Muscle layer of duodenum (tissue), 2 donors: Measurements from ENCODE around the gene SAXO2.
"Not testable (repeated sequence)": the region's sequence is repeated elsewhere in the genome, so short reads cannot be mapped to it uniquely, and the experiment has no call there.

Source experiments
- H3K27ac ChIP-seq: one replicate; pipeline ENCODE4 v1.7.0; 2013; ENCODE audit warnings: mild to moderate bottlenecking, low read length
- H3K27me3 ChIP-seq: one replicate; pipeline ENCODE4 v1.7.0; 2013; ENCODE audit warnings: low read depth, mild to moderate bottlenecking, control low read depth, low read length
- H3K36me3 ChIP-seq, 2 donors: one replicate each; pipeline ENCODE4 v1.7.0; 2013; ENCODE audit warnings: low read length in 2 of 2, control low read depth in 1 of 2, mild to moderate bottlenecking in 1 of 2; ENCODE audit not compliant: insufficient read depth in 2 of 2, control insufficient read depth in 1 of 2
- H3K4me1 ChIP-seq, 2 donors: one replicate each; pipeline ENCODE4 v1.7.0; 2013; ENCODE audit warnings: low read length in 2 of 2, mild to moderate bottlenecking in 2 of 2, control low read depth in 1 of 2, moderate library complexity in 1 of 2; ENCODE audit not compliant: insufficient read depth in 2 of 2, control insufficient read depth in 1 of 2
- H3K4me3 ChIP-seq, 2 donors: one replicate each; pipeline ENCODE4 v1.7.0; 2013; ENCODE audit warnings: low read length in 2 of 2, low read depth in 1 of 2, mild to moderate bottlenecking in 1 of 2
- H3K9me3 ChIP-seq, 2 donors: one replicate each; pipeline ENCODE4 v1.7.0; 2013; ENCODE audit warnings: low read length in 2 of 2, control low read depth in 1 of 2, mild to moderate bottlenecking in 1 of 2; ENCODE audit not compliant: control insufficient read depth in 1 of 2
- donor health status: healthy.

SAXO2 gene

GRCh38 chr15:82315519-82316246 lies 53.1 kb downstream of the SAXO2 start:
- Histone ChIP-seq H3K36me3 (no peaks in the 10 kb centered on the region), H3K9me3 (no peaks in the 10 kb centered on the region), H3K4me1 (no peaks in the 10 kb centered on the region), H3K4me3 (no peak overlapping the region), H3K27ac (no peak overlapping the region), H3K27me3 (no peaks in the 10 kb centered on the region)

GRCh38 chr15:82316247-82317090 lies 53.9 kb downstream of the SAXO2 start:
- H3K36me3 ChIP-seq, H3K9me3 ChIP-seq, H3K27ac ChIP-seq: not testable (repeated sequence)

GRCh38 chr15:82317091-82317489 lies 54.5 kb downstream of the SAXO2 start:
- H3K36me3 ChIP-seq, result no peaks in the 10 kb centered on the region

More at GRCh38 chr15:82316247-82317090, 53.9 kb downstream of the SAXO2 start:
- H3K4me1 ChIP-seq, H3K4me3 ChIP-seq, H3K27me3 ChIP-seq: not testable (repeated sequence)

GRCh38 chr15:82317516-82317915 lies 54.9 kb downstream of the SAXO2 start:
- H3K9me3 ChIP-seq, H3K4me1 ChIP-seq, H3K27me3 ChIP-seq, H3K36me3 ChIP-seq, H3K4me3 ChIP-seq, H3K27ac ChIP-seq: not testable (repeated sequence)

More at GRCh38 chr15:82317091-82317489, 54.5 kb downstream of the SAXO2 start:
- H3K9me3 ChIP-seq, result no peaks in the 10 kb centered on the region
- H3K27me3 ChIP-seq, result no peaks in the 10 kb centered on the region
- no peaks in the 10 kb centered on the region for H3K4me1 ChIP-seq
- no peak overlapping the region for H3K4me3 ChIP-seq
- H3K27ac ChIP-seq, result no peak overlapping the region

GRCh38 chr15:82318281-82318680 lies 55.7 kb downstream of the SAXO2 start:
- not testable (repeated sequence) for H3K27ac ChIP-seq, H3K36me3 ChIP-seq, H3K9me3 ChIP-seq, H3K4me3 ChIP-seq, H3K27me3 ChIP-seq, H3K4me1 ChIP-seq

GRCh38 chr15:82319522-82320278 lies 57.1 kb downstream of the SAXO2 start:
- not testable (repeated sequence) for H3K9me3 ChIP-seq, H3K36me3 ChIP-seq, H3K27ac ChIP-seq, H3K4me3 ChIP-seq, H3K4me1 ChIP-seq, H3K27me3 ChIP-seq

- H3K4me1 ChIP-seq, result not testable (repeated sequence)
Observed at GRCh38 chr15:82320861-82321260, 58.2 kb downstream of the SAXO2 start.

GRCh38 chr15:82322488-82322887 lies 59.9 kb downstream of the SAXO2 start:
- H3K27me3 ChIP-seq, H3K27ac ChIP-seq, H3K4me3 ChIP-seq, H3K4me1 ChIP-seq, H3K9me3 ChIP-seq, H3K36me3 ChIP-seq: not testable (repeated sequence)

More at GRCh38 chr15:82320861-82321260, 58.2 kb downstream of the SAXO2 start:
- H3K36me3 ChIP-seq, H3K27me3 ChIP-seq, H3K4me3 ChIP-seq, H3K9me3 ChIP-seq, H3K27ac ChIP-seq: not testable (repeated sequence)

GRCh38 chr15:82324831-82325230 lies 62.2 kb downstream of the SAXO2 start:
- not testable (repeated sequence) for H3K4me3 ChIP-seq, H3K9me3 ChIP-seq, H3K27ac ChIP-seq, H3K36me3 ChIP-seq, H3K27me3 ChIP-seq, H3K4me1 ChIP-seq

GRCh38 chr15:82325646-82326045 lies 63.0 kb downstream of the SAXO2 start:
- not testable (repeated sequence) for H3K27me3 ChIP-seq, H3K27ac ChIP-seq, H3K36me3 ChIP-seq, H3K9me3 ChIP-seq, H3K4me1 ChIP-seq, H3K4me3 ChIP-seq

- not testable (repeated sequence) for H3K27ac ChIP-seq, H3K27me3 ChIP-seq, H3K4me1 ChIP-seq, H3K9me3 ChIP-seq, H3K4me3 ChIP-seq, H3K36me3 ChIP-seq
Observed at GRCh38 chr15:82326896-82327295, 64.3 kb downstream of the SAXO2 start.
